Kidney (tissue), 14 donors: ENCODE measurements around the gene NAT8L. TPM values are rescaled to one million over a fixed set of nuclear protein-coding genes. Genes with fewer than 3 reads are reported as not detected.

Experiments used
- DNase-seq, 5 donors: peaks; one replicate each; pipeline ENCODE4 v3.0.0-alpha.2; 2013 to 2020
- FAIRE-seq: peaks from 2 replicates; lab custom pipeline; 2012; peaks lifted over from hg19 to GRCh38; lab: Jason Lieb, UNC
- H3K27ac ChIP-seq, 2 donors: one replicate each; pipeline ENCODE4 v1.7.0; 2013; ENCODE audit warnings: low read depth in 2 of 2, low read length in 2 of 2, inconsistent platforms in 1 of 2
- H3K27me3 ChIP-seq: one replicate; pipeline ENCODE4 v1.7.1; 2013; ENCODE audit warnings: low read length, inconsistent platforms; ENCODE audit not compliant: control insufficient read depth, insufficient read depth
- H3K36me3 ChIP-seq, 3 donors: one replicate each; pipeline versions ENCODE4 v1.7.0 to v1.7.1; 2013; ENCODE audit warnings: low read length in 3 of 3, control low read depth in 1 of 3, inconsistent platforms in 1 of 3; ENCODE audit not compliant: insufficient read depth in 3 of 3, control insufficient read depth in 2 of 3
- H3K4me1 ChIP-seq, 3 donors: one replicate each; pipeline versions ENCODE4 v1.7.0 to v1.7.1; 2013; ENCODE audit warnings: low read length in 3 of 3, inconsistent platforms in 1 of 3, low read depth in 1 of 3; ENCODE audit not compliant: control insufficient read depth in 2 of 3, insufficient read depth in 2 of 3
- H3K4me3 ChIP-seq, 3 donors: one replicate each; pipeline versions ENCODE4 v1.7.0 to v1.8.1; 2013; ENCODE audit warnings: low read length in 3 of 3, control low read depth in 1 of 3, inconsistent platforms in 1 of 3
- H3K9ac ChIP-seq, 3 donors: one replicate each; pipeline versions ENCODE4 v1.7.0 to v1.7.1; 2013; ENCODE audit warnings: low read length in 3 of 3, control low read depth in 1 of 3, inconsistent platforms in 1 of 3
- H3K9me3 ChIP-seq, 3 donors: one replicate each; pipeline versions ENCODE4 v1.7.0 to v1.7.1; 2013; ENCODE audit warnings: low read length in 3 of 3, control low read depth in 1 of 3, inconsistent platforms in 1 of 3; ENCODE audit not compliant: control insufficient read depth in 2 of 3, insufficient read depth in 1 of 3
- intact Hi-C: fragments of 100-400 bp; cut with DNase I; formaldehyde crosslinking; loops from one replicate; pipeline ENCODE4 v1.11.1; 2022
- polyA plus RNA-seq: library from polyadenylated mRNA; stranded (reverse); fragments of 350-450 nt; fragmentation: Illumina TruSeq; extraction: RNeasy Lipid Tissue Mini Kit (QIAGEN cat#74804); gene quantifications from one replicate; pipeline ENCODE4 v1.2.3, GENCODE V29; 2014; ENCODE audit warnings: low read depth, low replicate concordance; ENCODE audit not compliant: insufficient read depth
- total RNA-seq: library from RNA; stranded (reverse); fragmentation: NEBNext Ultra II Directional; extraction: Animal tissue kit (Norgen Biotek cat#: 25700); gene quantifications from one replicate; pipeline ENCODE4 v1.2.1, GENCODE V29; 2021
- TF ChIP-seq, protein P1 (sequence below): IDR thresholded peaks from 3 replicates; pipeline ENCODE4 v1.5.1; 2012; ENCODE audit warnings: mild to moderate bottlenecking, moderate library complexity, borderline replicate concordance; ENCODE audit not compliant: insufficient read depth; ENCODE audit errors: extremely low read depth
- donor health status: control.
- donor health status: control.
- donor health status: control.
- donor health status: control.
- donor health status: control.
- donor health status: DM: yes; HTN: yes; CAD: no.
- donor health status: Normal renal cell carcinoma (clear cell type).

Gene NAT8L
- total and polyA plus RNA-seq, 2 donors from 2014 or later = 2.7 to 12.5 TPM

DNA sequence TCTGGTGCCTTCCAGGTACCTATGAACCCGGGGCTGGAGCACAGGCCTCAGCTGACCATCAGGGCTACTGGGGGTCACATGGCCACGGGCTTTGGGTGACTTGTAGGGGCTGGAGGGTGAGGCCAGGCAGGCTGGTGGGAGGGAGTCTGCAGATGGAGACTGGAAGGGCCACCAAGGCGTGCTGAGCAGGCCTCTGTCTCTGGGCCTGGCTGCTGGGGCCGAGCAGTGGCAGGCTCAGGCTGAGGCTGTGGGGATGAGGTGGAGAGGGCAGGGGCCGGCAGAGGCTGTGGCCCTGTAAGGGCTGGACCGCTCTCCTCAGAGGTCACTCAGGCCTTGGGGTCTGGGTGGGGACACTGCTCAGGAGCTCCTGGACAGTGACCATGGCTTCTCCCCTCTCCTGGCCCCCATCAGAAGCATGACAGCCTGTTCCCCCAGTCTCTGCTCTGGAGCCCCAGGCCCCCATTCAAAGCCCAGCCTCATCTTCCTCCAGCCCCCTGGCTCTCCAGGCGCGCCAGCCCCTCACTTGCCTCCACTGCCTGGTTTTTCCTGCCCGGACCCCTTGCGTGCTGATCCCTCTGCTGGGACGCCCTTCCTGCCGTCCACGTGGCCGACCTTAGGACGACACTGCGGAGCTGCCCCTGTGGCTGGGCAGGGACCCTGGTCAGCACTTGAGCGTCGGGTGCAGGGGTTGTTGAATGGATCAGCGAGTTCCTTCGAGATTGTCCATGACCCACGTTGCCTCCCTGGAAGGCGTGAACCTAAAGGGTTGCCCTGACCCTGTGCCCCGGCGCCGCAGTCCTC, 11.1 kb upstream of the NAT8L start:
- Histone ChIP-seq H3K4me3 (no peak overlapping the region), H3K27ac (no peak overlapping the region), H3K36me3 (no peaks in the 10 kb centered on the region), H3K9me3 (no peaks in the 10 kb centered on the region), H3K4me1 (no peaks in the 10 kb centered on the region), H3K27me3 (no peaks in the 10 kb centered on the region), H3K9ac (no peak overlapping the region)
- intact Hi-C loops = no loop called here
- FAIRE-seq (no peak), DNase-seq (peak in 2 of 5 donors; percentile 41 to 68)
- TF ChIP-seq, protein P1, sequence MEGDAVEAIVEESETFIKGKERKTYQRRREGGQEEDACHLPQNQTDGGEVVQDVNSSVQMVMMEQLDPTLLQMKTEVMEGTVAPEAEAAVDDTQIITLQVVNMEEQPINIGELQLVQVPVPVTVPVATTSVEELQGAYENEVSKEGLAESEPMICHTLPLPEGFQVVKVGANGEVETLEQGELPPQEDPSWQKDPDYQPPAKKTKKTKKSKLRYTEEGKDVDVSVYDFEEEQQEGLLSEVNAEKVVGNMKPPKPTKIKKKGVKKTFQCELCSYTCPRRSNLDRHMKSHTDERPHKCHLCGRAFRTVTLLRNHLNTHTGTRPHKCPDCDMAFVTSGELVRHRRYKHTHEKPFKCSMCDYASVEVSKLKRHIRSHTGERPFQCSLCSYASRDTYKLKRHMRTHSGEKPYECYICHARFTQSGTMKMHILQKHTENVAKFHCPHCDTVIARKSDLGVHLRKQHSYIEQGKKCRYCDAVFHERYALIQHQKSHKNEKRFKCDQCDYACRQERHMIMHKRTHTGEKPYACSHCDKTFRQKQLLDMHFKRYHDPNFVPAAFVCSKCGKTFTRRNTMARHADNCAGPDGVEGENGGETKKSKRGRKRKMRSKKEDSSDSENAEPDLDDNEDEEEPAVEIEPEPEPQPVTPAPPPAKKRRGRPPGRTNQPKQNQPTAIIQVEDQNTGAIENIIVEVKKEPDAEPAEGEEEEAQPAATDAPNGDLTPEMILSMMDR = no peak

DNA sequence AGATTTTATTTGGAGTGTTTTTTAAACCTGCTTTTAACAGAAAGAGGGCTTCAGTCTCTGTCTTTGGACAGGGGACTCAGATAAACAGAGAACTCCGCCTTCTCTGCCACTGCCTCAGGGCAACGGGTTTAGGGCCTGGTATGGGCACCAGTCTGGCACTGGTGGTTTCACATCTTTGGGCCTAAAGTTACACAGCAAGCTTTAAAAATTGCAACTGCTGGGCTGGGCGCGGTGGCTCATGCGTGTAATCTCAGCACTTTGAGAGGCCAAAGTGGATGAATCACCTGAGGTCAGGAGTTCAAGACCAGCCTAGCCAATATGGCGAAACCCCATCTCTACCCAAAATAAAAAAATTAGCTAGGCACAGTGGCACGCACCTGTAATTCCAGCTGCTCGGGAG, 10.3 kb upstream of the NAT8L start:
- H3K4me3 ChIP-seq = no peak overlapping the region
- intact Hi-C loops = no loop called here
- no peaks in the 10 kb centered on the region for H3K9me3 ChIP-seq
- no peaks in the 10 kb centered on the region for H3K27me3 ChIP-seq
- FAIRE-seq (no peak), DNase-seq (peak in 1 of 5 donors; percentile 29)
- no peak overlapping the region for H3K9ac ChIP-seq
- no peak overlapping the region for H3K27ac ChIP-seq
- TF ChIP-seq, protein P1 = no peak
- no peaks in the 10 kb centered on the region for H3K36me3 ChIP-seq
- no peaks in the 10 kb centered on the region for H3K4me1 ChIP-seq

DNA sequence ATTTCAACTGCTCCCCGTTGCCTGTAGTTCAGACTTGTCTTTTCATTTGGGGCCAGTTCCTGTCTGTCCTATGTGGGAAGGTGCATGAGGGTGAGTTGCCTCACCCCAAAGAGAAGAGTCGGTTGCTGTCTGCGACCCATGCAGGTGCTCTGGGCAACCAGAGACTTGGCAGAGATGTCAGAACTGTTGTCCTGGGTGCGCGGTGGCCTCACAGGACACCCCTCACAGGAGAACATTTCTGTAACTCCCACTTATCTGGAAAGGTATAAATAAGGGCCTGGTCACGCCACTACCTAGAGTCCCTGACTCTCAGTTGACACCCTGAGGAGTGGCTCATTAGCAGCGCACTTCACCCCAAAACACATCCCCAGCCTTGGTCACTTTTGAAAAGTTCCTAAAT, 9.7 kb upstream of the NAT8L start:
- Histone ChIP-seq H3K27me3 (peaks cover 3% of the 10 kb centered on the region), H3K36me3 (no peaks in the 10 kb centered on the region), H3K4me1 (no peaks in the 10 kb centered on the region), H3K9me3 (no peaks in the 10 kb centered on the region), H3K27ac (no peak overlapping the region), H3K4me3 (no peak overlapping the region), H3K9ac (no peak overlapping the region)
- FAIRE-seq (no peak), DNase-seq (peak in 1 of 5 donors; percentile 15)
- TF ChIP-seq, protein P1 = no peak
- intact Hi-C loops = no loop called here
